ENCODE results near the gene ATXN1.

ATXN1 gene

GRCh38 chr6:16490616-16491015 lies 270.6 kb downstream of the ATXN1 start:
- no peaks in the 10 kb centered on the region for H3K27me3 ChIP-seq (ENCODE audit: insufficient read depth, poor library complexity, severe bottlenecking)
- H3K4me3 ChIP-seq (replicated peaks; ENCODE audit: insufficient read depth, low read length) = no peak overlapping the region
- no peak overlapping the region for H3K27ac ChIP-seq (replicated peaks)
- DNase-seq (ENCODE audit: low read depth in 1 of 2, low spot score in 1 of 2) = no peak
- TF ChIP-seq SPI1 (IDR thresholded peaks at IDR 0.05; ENCODE audit: borderline replicate concordance, low read depth) (no peak), POLR2AphosphoS5 (IDR thresholded peaks at IDR 0.05; ENCODE audit: low read depth) (no peak), REST (IDR thresholded peaks at IDR 0.05; ENCODE audit: insufficient replicate concordance, low read depth) (no peak), CTCF (IDR thresholded peaks at IDR 0.05; ENCODE audit: insufficient read depth, low read length) (no peak), GABPA (IDR thresholded peaks at IDR 0.05; ENCODE audit: low read depth) (no peak)

- DNase-seq (ENCODE audit: low read depth in 1 of 2, low spot score in 1 of 2) = no peak
- Histone ChIP-seq H3K4me3 (replicated peaks; ENCODE audit: insufficient read depth, low read length) (no peak overlapping the region), H3K27ac (replicated peaks) (no peak overlapping the region), H3K27me3 (ENCODE audit: insufficient read depth, poor library complexity, severe bottlenecking) (no peaks in the 10 kb centered on the region)
- no peak for TF ChIP-seq GABPA (IDR thresholded peaks at IDR 0.05; ENCODE audit: low read depth)
- no peak for TF ChIP-seq REST (IDR thresholded peaks at IDR 0.05; ENCODE audit: insufficient replicate concordance, low read depth)
- no peak for TF ChIP-seq SPI1 (IDR thresholded peaks at IDR 0.05; ENCODE audit: borderline replicate concordance, low read depth)
- no peak for TF ChIP-seq CTCF (IDR thresholded peaks at IDR 0.05; ENCODE audit: insufficient read depth, low read length)
- TF ChIP-seq POLR2AphosphoS5 (IDR thresholded peaks at IDR 0.05; ENCODE audit: low read depth) = no peak
Observed at GRCh38 chr6:16488813-16489212, 272.4 kb downstream of the ATXN1 start.

GRCh38 chr6:16487996-16488674 lies 273.1 kb downstream of the ATXN1 start:
- no peak for DNase-seq (ENCODE audit: low read depth in 1 of 2, low spot score in 1 of 2)
- Histone ChIP-seq H3K4me3 (replicated peaks; ENCODE audit: insufficient read depth, low read length) (no peak overlapping the region), H3K27me3 (ENCODE audit: insufficient read depth, poor library complexity, severe bottlenecking) (no peaks in the 10 kb centered on the region), H3K27ac (replicated peaks) (no peak overlapping the region)
- TF ChIP-seq CTCF (IDR thresholded peaks at IDR 0.05; ENCODE audit: insufficient read depth, low read length) (no peak), POLR2AphosphoS5 (IDR thresholded peaks at IDR 0.05; ENCODE audit: low read depth) (no peak), GABPA (IDR thresholded peaks at IDR 0.05; ENCODE audit: low read depth) (no peak), REST (IDR thresholded peaks at IDR 0.05; ENCODE audit: insufficient replicate concordance, low read depth) (no peak), SPI1 (IDR thresholded peaks at IDR 0.05; ENCODE audit: borderline replicate concordance, low read depth) (no peak)

Data from HL-60 (cell line).